K562 (cell line): ENCODE results near the gene ORAI3. TPM values are rescaled to one million over a fixed set of nuclear protein-coding genes. Genes with fewer than 3 reads are reported as not detected.

Source experiments
- CEBPB ChIP-seq: fragments of 450-650 bp; IDR thresholded peaks from 2 replicates; pipeline ENCODE4 v1.6.1; 2016; ENCODE audit warnings: missing genetic modification characterization, missing compliant biosample characterization
- EZH2 ChIP-seq: IDR thresholded peaks from 2 replicates; pipeline ENCODE4 v1.6.1; 2012; ENCODE audit warnings: low read depth, mild to moderate bottlenecking, inconsistent platforms, low read length, borderline replicate concordance
- FOXK1 ChIP-seq: sonication (generic); formaldehyde crosslinking; IDR thresholded peaks from 2 replicates; pipeline ENCODE4 v1.8.0; 2022; ENCODE audit warnings: missing genetic modification reagents, mild to moderate bottlenecking, borderline replicate concordance
- HMG20B ChIP-seq: fragments of 250-450 bp; sonication (Bioruptor Pico); IDR thresholded peaks from 2 replicates; pipeline ENCODE4 v1.5.0; 2021; ENCODE audit warnings: mild to moderate bottlenecking
- HOXB6 ChIP-seq: fragments of 250-450 bp; sonication (Bioruptor Pico); IDR thresholded peaks from 2 replicates; pipeline ENCODE4 v1.5.1; 2022; ENCODE audit warnings: mild to moderate bottlenecking, borderline replicate concordance
- NONO ChIP-seq, 2 experiments: fragments of 200-400 bp in 1 of 2; fragments of 450-650 bp in 1 of 2; formaldehyde crosslinking in 1 of 2; IDR thresholded peaks; 2 replicates each; pipeline ENCODE4 v1.6.1; 2017; ENCODE audit warnings: low read depth in 2 of 2, mild to moderate bottlenecking in 2 of 2, moderate library complexity in 2 of 2, low read length in 1 of 2
- NR4A1 ChIP-seq, 2 experiments: fragments of 250-450 bp in 1 of 2; fragments of 450-650 bp in 1 of 2; sonication (Bioruptor Pico) in 1 of 2; IDR thresholded peaks; 2 replicates each; pipeline versions ENCODE4 v1.4.0 to v1.6.1; 2016 to 2020; ENCODE audit warnings: mild to moderate bottlenecking in 2 of 2, missing compliant biosample characterization in 1 of 2, missing genetic modification characterization in 1 of 2, moderate library complexity in 1 of 2
- POLR2AphosphoS5 ChIP-seq: IDR thresholded peaks from 2 replicates; pipeline ENCODE4 v1.6.1; 2011; ENCODE audit warnings: mild to moderate bottlenecking, low read depth, low read length, moderate library complexity; ENCODE audit not compliant: control insufficient read depth, insufficient read depth
- RUNX1 ChIP-seq: sonication (generic); IDR thresholded peaks from 2 replicates; pipeline ENCODE4 v1.6.1; 2016; ENCODE audit warnings: antibody characterized with exemption, low read depth
- STAG1 ChIP-seq: sonication (generic); formaldehyde crosslinking; IDR thresholded peaks from 2 replicates; pipeline ENCODE4 v1.5.0; 2020; ENCODE audit warnings: missing genetic modification reagents, borderline replicate concordance
- TCF3 ChIP-seq: sonication (generic); formaldehyde crosslinking; IDR thresholded peaks from 2 replicates; pipeline ENCODE4 v1.4.0; 2020; ENCODE audit warnings: mild to moderate bottlenecking, missing genetic modification reagents
- TEAD2 ChIP-seq: fragments of 450-650 bp; IDR thresholded peaks from 2 replicates; pipeline ENCODE4 v1.6.1; 2016; ENCODE audit warnings: missing genetic modification characterization, control low read depth, missing compliant biosample characterization
- TGIF2 ChIP-seq: sonication (generic); formaldehyde crosslinking; IDR thresholded peaks from 2 replicates; pipeline ENCODE4 v1.8.1; 2022; ENCODE audit warnings: mild to moderate bottlenecking, missing genetic modification reagents, moderate library complexity
- TOE1 ChIP-seq, 2 experiments: fragments of 450-650 bp in 1 of 2; sonication (generic) in 1 of 2; formaldehyde crosslinking in 1 of 2; IDR thresholded peaks; 2 replicates each; pipeline versions ENCODE4 v1.7.1 to v1.8.0; 2016 to 2022; ENCODE audit warnings: borderline replicate concordance in 2 of 2, mild to moderate bottlenecking in 2 of 2, antibody characterized with exemption in 1 of 2, inconsistent platforms in 1 of 2, low read depth in 1 of 2, missing genetic modification reagents in 1 of 2, moderate library complexity in 1 of 2
- ZBED1 ChIP-seq: IDR thresholded peaks from 2 replicates; pipeline ENCODE4 v1.6.1; 2014
- ZFP1 ChIP-seq: fragments of 450-650 bp; formaldehyde crosslinking; IDR thresholded peaks from 2 replicates; pipeline ENCODE4 v1.4.0; 2020; ENCODE audit warnings: mild to moderate bottlenecking, mixed read lengths
- ZNF3 ChIP-seq: fragments of 250-450 bp; sonication (Bioruptor Pico); IDR thresholded peaks from 2 replicates; pipeline ENCODE4 v1.5.0; 2021; ENCODE audit warnings: mild to moderate bottlenecking, moderate library complexity
- ZNF324 ChIP-seq: fragments of 250-450 bp; sonication (Bioruptor Pico); IDR thresholded peaks from 2 replicates; pipeline ENCODE4 v1.4.0; 2020; ENCODE audit warnings: mild to moderate bottlenecking
- ZNF696 ChIP-seq: fragments of 250-450 bp; sonication (Bioruptor Pico); conservative IDR thresholded peaks from 2 replicates; pipeline ENCODE4 v1.4.0; 2020; ENCODE audit warnings: mild to moderate bottlenecking, moderate library complexity
- ZNF780A ChIP-seq: fragments of 250-450 bp; sonication (Bioruptor Pico); IDR thresholded peaks from 2 replicates; pipeline ENCODE4 v1.5.0; 2021; ENCODE audit warnings: mild to moderate bottlenecking
- polyA plus RNA-seq, 8 experiments: library from polyadenylated mRNA; depleted of rRNA in 4 of 8; stranded (reverse) in 5 of 8; unstranded in 3 of 8; fragments of >200 nt; fragmentation: Nextera tagmentation in 2 of 8; fragmentation: Illumina TruSeq in 1 of 8; extraction: Ambion mirVana in 2 of 8; extraction: Trizol in 1 of 8; gene quantifications; 2 replicates each; pipeline versions ENCODE4 v1.2.1 to v1.2.3, GENCODE V29; 2011 to 2014; ENCODE audit warnings: inconsistent platforms in 1 of 8, missing spikeins in 1 of 8
- total RNA-seq, 7 experiments: library from RNA; depleted of rRNA in 6 of 7; stranded (reverse); fragments of >200 nt in 6 of 7; fragmentation: Illumina TruSeq in 2 of 7; extraction: Trizol in 2 of 7; gene quantifications; 2 replicates each; pipeline versions ENCODE4 v1.2.1 to v1.2.3, GENCODE V29; 2011 to 2021; ENCODE audit warnings: low replicate concordance in 1 of 7
- TF ChIP-seq, protein P1 (sequence below): fragments of 250-450 bp; sonication (Bioruptor Pico); IDR thresholded peaks from 2 replicates; pipeline ENCODE4 v1.5.0; 2020; ENCODE audit warnings: mild to moderate bottlenecking
- TF ChIP-seq, protein P2 (sequence below): fragments of 250-450 bp; sonication (Bioruptor Pico); IDR thresholded peaks from 2 replicates; pipeline ENCODE4 v1.8.0; 2022; ENCODE audit warnings: moderate library complexity, mild to moderate bottlenecking, inconsistent platforms
- TF ChIP-seq, protein P3 (sequence below): fragments of 250-450 bp; sonication (Bioruptor Pico); IDR thresholded peaks from 2 replicates; pipeline ENCODE4 v1.5.0; 2021

The ORAI3 gene
- total and polyA plus RNA-seq, 9 of the 15 experiments (the other 6 are each of a cell fraction or from before 2014, with no cell fraction given), result 4.9 to 23.3 (median 14.1) TPM

DNA sequence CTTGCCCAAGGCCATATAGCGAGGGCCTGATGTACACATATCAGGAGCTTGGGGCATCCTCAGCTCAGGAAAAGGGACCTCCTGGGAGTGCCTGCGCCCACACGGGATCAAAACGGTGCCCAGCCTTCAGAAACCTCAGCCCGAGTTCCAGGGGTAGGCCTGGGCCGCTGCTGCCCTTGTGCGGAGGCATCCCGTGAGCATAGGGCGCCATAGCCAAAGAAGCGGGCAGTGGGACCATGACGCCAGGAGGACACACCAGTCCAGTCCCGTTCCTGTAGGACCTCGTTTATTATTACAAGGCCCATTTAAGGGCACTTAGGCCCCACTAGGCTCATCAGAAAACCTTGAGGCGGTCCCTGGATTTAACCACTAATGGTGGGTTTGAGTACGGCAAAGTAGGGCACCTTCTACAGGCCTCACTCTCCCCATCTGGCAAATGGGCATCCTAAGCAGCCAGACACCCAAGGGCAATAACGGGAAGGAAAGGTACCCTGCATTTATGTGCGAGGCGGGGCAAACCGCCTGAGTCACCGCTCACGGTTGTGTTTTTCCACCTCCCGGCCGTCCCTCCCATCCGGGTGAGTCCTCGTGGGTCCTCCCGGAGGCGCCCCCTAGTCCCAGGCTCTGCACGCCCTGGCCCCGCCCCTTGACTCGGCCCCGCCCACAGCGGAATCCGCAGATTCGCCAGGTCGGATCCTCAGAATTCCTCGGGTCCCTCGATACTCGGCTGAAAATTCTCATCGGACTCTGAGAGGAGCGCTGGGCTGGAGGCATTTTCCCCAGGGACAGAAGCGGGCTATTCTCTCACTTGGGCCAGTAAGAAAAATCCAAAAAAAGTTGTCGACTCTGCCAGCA, 8.0 kb downstream of the ORAI3 start (continued):
- TF ChIP-seq, protein P1, sequence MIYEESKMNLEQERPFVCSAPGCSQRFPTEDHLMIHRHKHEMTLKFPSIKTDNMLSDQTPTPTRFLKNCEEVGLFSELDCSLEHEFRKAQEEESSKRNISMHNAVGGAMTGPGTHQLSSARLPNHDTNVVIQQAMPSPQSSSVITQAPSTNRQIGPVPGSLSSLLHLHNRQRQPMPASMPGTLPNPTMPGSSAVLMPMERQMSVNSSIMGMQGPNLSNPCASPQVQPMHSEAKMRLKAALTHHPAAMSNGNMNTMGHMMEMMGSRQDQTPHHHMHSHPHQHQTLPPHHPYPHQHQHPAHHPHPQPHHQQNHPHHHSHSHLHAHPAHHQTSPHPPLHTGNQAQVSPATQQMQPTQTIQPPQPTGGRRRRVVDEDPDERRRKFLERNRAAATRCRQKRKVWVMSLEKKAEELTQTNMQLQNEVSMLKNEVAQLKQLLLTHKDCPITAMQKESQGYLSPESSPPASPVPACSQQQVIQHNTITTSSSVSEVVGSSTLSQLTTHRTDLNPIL (CRISPR knock-in tag), result no peak
- TF ChIP-seq ZNF324 (CRISPR knock-in tag) (no peak), HMG20B (peak; percentile 13; the same call in 1 of the 2 replicates), CEBPB (tag) (no peak), TOE1 (IDR thresholded peaks at IDR 0.05; ENCODE audit: borderline replicate concordance) (no peak), TOE1 (CRISPR knock-in tag; IDR thresholded peaks at IDR 0.05; ENCODE audit: borderline replicate concordance, low read depth) (no peak), ZBED1 (0 out of 2 replicates have a peak, but pooled peaks have one; percentile 30), HOXB6 (CRISPR knock-in tag) (no peak), EZH2 (no peak), TGIF2 (CRISPR knock-in tag) (no peak), ZFP1 (no peak), ZNF780A (no peak; the same call in 1 of the 2 replicates), RUNX1 (no peak), STAG1 (CRISPR knock-in tag) (no peak), POLR2AphosphoS5 (no peak; the same call in 1 of the 2 replicates), NR4A1 (CRISPR knock-in tag; IDR thresholded peaks at IDR 0.05) (no peak), NR4A1 (tag; IDR thresholded peaks at IDR 0.05) (no peak), FOXK1 (CRISPR knock-in tag) (peak; percentile 55), TEAD2 (tag) (0 out of 2 replicates have a peak, but pooled peaks have one; percentile 52), TCF3 (CRISPR knock-in tag) (no peak; the same call in 1 of the 2 replicates), ZNF3 (CRISPR knock-in tag) (0 out of 2 replicates have a peak, but pooled peaks have one; percentile 64), ZNF696 (CRISPR knock-in tag) (no peak), NONO (IDR thresholded peaks at IDR 0.05; ENCODE audit: low read depth in 2 of 2, low read length in 1 of 2) (no peak)
- TF ChIP-seq, protein P2, sequence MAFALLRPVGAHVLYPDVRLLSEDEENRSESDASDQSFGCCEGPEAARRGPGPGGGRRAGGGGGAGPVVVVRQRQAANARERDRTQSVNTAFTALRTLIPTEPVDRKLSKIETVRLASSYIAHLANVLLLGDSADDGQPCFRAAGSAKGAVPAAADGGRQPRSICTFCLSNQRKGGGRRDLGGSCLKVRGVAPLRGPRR, result no peak
- TF ChIP-seq, protein P3, sequence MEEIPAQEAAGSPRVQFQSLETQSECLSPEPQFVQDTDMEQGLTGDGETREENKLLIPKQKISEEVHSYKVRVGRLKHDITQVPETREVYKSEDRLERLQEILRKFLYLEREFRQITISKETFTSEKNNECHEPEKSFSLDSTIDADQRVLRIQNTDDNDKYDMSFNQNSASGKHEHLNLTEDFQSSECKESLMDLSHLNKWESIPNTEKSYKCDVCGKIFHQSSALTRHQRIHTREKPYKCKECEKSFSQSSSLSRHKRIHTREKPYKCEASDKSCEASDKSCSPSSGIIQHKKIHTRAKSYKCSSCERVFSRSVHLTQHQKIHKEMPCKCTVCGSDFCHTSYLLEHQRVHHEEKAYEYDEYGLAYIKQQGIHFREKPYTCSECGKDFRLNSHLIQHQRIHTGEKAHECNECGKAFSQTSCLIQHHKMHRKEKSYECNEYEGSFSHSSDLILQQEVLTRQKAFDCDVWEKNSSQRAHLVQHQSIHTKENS (CRISPR knock-in tag), result no peak; the same call in none of the 2 replicates
